NCI-H128 (cell line): Measurements from ENCODE around the gene LCN15.
"Not testable (repeated sequence)": the region's sequence is repeated elsewhere in the genome, so short reads cannot be mapped to it uniquely, and the experiment has no call there.

ENCODE experiments used
- DNase-seq: peaks from one replicate; lab custom pipeline; 2025; ENCODE audit not compliant: unreplicated experiment; lab: John Stamatoyannopoulos, UW

Gene LCN15

GRCh38 chr9:136756134-136756438, 8.2 kb downstream of the LCN15 start:
- no peak for DNase-seq

DNA sequence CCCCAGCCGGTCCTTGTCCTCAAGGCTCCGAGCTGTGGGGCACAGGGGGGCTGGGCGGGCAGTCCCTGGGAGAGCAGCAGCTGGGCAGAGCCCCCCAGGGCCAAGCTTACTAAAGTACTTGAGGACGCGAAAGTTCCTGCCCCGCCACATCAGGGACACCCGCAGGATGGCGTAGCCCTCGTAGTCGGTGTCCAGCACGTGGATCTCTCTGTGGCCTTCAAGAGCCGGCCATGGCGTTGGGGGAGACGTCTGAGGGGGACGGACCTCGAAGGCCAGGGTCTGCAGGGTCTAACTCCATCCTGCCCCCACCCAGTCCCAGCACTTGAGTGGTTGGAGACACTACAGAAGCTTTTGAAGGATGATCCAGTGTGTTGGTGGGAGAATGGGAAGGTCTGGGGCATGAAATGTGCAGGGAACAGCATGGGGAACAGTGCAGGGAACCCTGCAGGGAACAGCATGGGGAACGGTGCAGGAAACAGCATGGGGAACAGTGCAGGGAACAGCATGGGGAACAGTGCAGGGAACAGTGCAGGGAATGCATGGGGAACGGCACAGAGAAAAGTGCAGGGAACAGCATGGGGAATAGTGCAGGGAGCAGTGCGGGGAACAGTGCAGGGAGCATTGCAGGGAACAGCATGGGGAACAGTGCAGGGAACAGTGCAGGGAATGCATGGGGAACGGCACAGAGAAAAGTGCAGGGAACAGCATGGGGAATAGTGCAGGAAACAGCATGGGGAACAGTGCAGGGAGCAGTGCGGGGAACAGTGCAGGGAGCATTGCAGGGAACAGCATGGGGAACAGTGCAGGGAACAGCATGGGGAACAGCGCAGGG, 8.8 kb downstream of the LCN15 start:
- not testable (repeated sequence) for DNase-seq

GRCh38 chr9:136754626-136755301, 9.6 kb downstream of the LCN15 start:
- DNase-seq, result no peak

DNA sequence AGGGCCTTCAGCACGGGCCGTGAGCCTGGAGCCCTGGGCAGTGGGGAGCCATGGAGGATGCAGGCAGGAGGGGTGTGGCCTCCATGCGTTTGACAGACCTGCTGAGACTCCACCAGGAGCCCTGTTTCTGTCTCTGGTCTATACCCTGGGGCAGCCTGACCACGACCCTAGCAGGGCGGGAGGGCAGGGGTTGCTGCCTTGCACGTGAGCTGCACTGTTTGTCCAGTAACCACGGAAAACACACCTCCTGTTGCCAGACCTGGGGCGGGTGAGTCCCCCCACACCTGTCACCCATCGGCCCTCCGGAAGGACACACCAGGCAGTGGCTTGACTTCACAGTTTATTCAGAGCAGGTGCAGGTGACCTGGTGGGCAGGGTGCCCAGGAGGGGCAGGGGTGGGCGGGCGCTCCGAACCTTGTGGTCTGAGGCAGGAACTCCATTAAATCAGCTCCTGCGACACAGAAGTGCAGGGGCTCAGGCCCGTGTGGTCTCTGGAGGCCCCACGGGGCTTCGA, 10.2 kb downstream of the LCN15 start:
- DNase-seq, result no peak

- DNase-seq, result no peak
These were observed 10.8 kb downstream of the LCN15 start for GRCh38 chr9:136753371-136754058.

DNA sequence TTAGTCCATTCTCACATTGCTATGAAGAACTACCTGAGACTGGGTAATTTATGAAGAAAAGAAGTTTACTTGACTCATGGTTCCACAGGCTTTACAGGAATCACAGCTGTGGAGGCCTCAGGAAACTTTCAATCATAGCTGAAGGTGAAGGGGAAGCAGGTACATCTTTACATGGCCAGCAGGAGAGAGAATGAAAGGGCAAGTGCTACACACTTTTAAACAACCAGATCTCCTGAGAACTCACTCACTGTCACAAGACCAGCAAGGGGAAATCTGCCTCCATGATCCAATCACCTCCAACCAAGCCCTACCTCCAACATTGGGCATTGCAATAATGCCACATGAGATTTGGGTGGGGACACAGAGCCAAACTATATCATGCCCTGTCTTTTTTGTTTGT, 12.5 kb downstream of the LCN15 start:
- no peak for DNase-seq

- DNase-seq, result no peak
These were observed 13.1 kb downstream of the LCN15 start for GRCh38 chr9:136751244-136751643.

DNA sequence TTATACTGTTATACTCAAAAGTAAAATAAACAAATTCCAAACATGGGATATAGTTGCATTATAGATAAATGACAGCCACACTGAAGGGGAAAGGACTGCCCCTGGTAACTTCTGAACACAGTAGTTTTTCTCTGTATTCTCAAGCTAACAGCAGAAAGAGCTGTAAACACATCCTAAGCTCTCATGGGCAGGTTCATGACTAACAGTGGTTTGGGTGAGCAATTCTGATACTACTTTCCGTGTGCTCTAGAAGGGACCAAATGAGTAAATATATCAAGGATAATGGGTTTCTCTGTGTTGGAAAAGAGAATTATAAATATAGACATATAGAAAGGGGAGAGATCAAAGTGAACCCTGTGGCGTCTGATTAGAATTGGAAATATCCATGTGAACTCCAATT, 13.8 kb downstream of the LCN15 start:
- no peak for DNase-seq

DNA sequence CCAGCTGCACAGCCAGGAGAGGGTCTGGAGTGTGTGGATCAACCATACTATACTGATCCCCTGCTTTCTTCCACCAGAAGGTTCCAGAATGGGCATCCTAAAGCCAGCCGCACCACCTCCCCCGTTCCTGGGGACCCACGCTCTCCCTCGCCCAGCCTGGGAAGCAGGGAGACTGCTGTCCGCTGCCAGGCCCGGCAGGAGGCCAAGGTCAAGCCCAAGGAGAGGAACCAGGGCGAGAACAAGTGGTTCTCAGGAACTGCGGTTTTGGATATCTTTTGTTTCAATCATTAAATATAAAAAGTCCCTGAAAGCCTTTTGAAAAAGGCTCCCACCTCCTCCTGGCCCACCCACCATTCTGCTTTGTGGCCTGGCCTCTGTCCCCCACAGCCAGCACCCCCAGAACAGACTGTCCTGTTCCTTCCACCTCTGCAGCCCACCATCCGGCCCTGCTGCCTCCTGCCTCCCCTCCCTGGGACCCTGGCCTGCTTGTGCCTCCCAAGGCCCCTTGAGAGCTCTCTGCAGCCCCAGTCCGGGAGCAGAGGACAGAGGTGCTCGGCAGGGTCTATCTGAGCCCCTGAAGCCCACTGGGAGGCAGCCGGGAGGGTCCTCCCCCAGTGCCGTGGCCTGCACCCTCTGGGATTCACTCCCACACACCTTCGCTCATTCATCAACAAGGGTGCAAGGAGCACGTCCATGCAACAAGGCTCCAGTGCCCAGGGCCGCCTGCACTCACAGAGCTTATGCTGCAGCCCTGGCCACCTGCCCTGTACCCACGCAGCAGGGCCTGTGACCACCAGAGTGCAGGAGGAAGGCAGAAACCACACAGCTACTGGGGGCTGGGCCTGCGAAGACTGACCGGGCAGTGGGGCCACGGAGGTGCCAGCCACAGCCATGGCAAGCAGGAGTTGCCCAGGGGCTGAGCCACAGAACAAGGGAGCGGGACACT, 15.4 kb downstream of the LCN15 start:
- no peak for DNase-seq

DNA sequence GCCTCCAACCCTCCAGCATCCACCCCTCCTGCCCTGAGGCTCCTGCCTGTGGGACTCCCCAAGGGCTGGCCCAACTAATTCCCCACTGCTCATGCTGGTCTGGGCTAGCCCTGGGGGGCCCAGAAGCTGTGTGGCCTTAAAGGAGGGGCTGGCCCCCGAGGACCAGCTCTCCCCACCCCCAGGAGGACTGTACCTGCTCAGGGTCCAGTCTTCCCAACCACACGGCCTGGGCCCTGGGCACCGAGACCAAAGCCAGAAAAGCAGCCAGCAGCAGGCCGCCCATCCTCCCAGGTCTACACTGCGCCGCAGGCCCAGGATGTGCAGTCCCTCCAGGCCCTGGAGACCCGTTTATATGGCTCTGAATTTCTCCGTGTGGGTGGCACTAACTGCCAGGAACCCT, 16.1 kb downstream of the LCN15 start, which contains the start of gene LCN6:
LCN6 (minus strand) TSS at position 325 of the 400 bp plus-strand sequence; CDS start at position 283, 42 bp downstream.
- DNase-seq, result no peak

DNA sequence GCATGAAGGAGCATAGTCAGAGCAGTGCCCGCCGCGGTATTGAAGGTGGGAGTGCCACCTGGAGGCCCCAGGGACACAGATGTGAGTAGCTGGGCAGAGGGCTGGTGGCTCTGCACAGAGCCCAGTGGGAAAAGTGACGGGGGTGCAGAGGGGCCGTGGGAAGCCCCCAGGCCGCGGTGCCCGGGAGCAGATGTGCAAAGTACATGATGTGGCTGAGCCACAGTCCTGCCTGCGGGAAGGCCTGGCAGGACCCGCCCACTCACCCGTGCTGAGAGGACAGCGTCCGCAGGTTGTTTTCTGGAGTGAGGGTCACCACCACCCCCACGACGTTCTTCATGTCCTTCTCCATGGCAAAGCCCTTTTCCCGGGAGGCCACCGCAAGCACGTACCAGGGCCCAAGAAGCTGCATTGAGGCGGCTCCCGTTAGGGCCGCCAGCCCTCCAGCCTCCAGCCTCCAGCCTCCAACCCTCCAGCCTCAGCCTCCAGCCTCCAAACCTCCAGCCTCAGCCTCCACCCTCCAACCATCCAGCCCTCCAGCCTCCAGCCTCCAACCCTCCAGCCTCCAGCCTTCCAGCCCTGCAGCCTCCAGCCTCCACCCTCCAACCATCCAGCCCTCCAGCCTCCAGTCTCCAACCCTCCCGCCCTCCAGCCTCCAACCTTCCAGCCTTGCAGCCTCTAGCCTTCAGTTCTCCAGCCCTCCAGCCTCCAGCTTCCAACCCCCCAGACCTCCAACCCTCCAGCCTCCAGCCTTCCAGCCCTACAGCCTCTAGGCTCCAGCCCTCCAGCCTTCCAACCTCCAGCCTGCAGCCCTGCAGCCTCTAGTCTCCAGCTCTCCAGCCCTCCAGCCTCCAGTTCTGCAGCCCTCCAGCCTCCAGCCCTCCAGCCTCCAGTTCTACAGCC, 16.9 kb downstream of the LCN15 start:
- no peak for DNase-seq

DNA sequence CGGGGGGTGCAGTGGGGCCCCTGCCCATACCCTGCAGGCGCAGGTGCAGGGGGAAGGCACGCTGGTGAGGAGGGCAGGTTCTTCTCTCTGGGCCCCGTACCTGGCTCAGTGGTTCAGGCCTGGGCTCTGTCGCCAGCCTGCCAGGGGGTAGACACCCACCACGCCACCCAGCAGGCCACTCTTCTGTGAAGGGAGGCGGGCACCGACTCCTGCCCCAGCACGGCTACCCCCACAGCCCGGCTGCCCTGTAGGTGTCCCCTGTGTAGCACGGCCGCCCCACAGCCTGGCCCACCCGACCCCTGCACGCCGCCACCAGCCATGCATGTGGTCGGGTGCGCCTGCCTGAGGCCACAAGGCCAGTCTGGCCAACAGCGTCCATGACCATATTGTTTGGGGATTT, 17.7 kb downstream of the LCN15 start:
- no peak for DNase-seq

- no peak for DNase-seq
These were observed 18.2 kb downstream of the LCN15 start for GRCh38 chr9:136746155-136746490.

DNA sequence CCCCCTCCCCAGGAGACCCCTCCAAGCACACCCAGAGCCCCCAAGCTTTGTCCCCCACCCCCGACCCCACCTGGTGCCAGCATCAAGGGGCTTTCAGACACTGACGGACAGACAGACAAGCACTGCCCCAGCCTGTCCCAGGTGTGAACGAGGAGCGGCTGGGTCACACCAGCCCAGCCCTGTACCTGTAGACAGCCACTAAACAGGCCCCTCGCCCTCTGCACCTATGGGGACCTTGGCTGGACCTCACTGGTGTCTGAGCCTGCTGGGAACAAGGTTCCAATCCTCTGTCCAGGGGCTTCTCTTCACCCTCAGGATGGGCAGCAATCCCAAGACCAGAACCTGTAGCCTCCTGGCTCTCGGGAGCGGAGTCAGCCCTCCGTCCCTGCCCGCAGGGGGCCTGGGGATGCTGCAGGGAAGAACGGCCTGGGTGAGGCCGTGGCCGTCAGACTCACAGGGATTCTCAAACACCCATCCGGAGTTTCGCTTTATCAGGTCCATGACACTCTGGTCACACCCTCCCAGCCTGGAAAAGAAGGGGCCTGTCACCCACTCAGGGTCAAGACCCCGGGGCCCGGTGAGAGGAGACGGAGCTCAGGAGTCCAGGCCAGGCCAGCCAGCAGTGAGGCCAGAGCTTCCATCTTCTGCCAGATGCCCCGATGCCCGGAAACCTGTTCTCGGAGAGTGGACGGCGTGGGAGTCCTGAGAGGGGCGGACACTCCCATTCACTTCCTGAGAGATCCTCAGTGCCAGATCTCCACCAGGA, 18.7 kb downstream of the LCN15 start:
- no peak for DNase-seq

GRCh38 chr9:136744773-136745172, 19.5 kb downstream of the LCN15 start:
- no peak for DNase-seq

DNA sequence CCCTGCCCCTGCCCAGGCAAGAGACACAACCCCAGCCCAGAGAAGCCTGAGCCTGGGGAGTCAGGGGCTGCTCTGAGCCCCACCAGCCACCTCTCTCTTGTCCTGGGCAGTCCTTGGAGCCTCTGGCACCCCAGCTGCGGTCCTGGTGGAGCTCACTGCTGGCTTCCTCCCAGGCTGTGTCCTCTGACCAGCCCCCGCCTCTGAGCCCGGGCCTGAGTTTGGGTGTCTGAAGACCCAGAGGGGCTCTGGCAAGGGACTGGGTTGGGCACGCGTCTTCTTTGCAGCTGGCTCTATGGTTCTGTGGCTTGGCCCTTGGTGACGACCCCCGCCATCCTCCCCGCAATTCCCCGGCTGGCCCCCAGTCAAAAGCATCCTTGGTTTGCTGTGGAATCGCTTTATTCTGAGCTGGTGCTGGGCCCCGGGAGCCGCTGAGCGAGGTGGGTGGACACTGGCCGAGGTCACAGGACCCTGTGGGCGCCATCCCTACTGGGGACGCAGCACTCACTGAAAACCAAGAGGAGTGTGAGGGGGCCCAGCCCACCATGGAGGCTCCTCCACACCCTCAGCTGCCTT, 20.6 kb downstream of the LCN15 start:
- DNase-seq, result no peak

DNA sequence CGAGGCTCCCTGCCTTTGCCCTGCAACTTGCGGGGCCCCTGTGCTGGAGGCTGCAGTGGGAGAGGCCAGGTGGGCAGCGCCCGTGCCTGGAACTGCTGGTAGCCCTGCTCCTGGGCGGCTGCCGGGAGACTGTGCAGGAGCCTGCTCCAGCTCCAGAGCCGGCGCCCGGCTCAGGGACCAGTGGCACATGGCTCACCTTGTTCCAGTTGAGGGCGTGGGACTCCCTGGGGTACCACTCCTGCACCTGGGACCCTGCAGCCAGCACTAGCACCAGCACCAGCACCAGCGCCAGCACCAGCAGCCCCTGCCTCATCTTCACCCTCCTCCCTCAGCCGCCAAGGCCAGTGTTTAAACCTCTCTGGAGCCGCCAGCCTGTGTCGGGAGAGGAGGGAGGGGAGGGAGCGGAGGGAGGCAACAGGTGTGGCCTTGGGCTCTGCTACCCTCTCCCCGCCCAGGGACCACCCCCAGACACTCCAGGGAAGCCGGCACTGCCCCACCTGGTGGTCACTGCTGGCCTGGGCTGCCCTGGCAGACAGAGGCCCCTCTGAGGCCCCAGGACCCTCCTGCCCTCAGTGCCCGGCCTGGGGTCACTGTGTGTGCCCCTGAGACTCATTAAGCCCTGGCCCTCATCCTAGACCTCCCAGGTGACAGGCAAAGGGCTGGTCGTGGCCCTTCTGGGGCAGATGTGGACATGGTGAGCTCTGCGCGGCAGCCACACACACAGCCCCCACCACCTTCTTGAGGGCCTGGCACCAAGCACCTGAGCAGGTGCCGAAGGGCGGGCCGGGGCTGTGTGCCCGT, 21.5 kb downstream of the LCN15 start, which contains the start of gene LCN10:
LCN10 (minus strand) TSS at position 350 of the 801 bp plus-strand sequence; CDS start at position 313, 37 bp downstream.
- DNase-seq, result no peak
